Measurements from ENCODE around the gene TGM1.

DNA sequence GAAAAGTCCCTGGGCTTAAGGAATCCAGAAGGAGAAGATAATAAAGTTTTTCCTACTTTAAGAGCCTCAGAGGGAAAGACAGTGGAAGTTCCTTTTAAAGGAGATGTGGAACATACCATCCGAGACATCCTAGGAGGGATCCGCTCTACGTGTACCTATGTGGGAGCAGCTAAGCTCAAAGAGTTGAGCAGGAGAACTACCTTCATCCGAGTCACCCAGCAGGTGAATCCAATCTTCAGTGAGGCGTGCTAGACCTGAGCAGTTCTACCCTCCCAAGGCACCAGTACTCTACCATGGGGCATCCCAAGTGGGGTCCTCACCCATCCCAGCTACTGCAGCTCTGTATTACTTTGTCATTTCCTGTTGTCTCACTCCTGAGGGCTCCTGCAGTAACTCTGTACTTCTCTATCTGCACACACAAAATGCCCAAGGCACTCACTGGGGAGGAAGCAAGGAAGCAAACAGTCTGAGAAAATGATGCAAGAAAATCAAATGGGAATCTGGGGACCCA lies 24.4 kb downstream of the TGM1 start:
- peak in 1 of 2 donors; percentile 7 for TF ChIP-seq POLR2A (IDR thresholded peaks at IDR 0.05)
- TF ChIP-seq, protein P1, sequence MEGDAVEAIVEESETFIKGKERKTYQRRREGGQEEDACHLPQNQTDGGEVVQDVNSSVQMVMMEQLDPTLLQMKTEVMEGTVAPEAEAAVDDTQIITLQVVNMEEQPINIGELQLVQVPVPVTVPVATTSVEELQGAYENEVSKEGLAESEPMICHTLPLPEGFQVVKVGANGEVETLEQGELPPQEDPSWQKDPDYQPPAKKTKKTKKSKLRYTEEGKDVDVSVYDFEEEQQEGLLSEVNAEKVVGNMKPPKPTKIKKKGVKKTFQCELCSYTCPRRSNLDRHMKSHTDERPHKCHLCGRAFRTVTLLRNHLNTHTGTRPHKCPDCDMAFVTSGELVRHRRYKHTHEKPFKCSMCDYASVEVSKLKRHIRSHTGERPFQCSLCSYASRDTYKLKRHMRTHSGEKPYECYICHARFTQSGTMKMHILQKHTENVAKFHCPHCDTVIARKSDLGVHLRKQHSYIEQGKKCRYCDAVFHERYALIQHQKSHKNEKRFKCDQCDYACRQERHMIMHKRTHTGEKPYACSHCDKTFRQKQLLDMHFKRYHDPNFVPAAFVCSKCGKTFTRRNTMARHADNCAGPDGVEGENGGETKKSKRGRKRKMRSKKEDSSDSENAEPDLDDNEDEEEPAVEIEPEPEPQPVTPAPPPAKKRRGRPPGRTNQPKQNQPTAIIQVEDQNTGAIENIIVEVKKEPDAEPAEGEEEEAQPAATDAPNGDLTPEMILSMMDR (IDR thresholded peaks at IDR 0.05) = no peak
- no peak for TF ChIP-seq POLR2AphosphoS5 (IDR thresholded peaks at IDR 0.05)
- TF ChIP-seq EP300 (IDR thresholded peaks at IDR 0.05) = no peak

Measured in gastroesophageal sphincter (tissue), 3 donors.